Skeletal muscle tissue (tissue), 4 donors: Measurements from ENCODE around the gene PRSS53. TPM values are rescaled to one million over a fixed set of nuclear protein-coding genes. Genes with fewer than 3 reads are reported as not detected.

Source experiments
- H3K27ac ChIP-seq: one replicate; pipeline ENCODE4 v1.7.0; 2013; ENCODE audit warnings: mild to moderate bottlenecking, low read depth, low read length, inconsistent platforms
- H3K27me3 ChIP-seq, 3 donors: one replicate each; pipeline ENCODE4 v1.7.0; 2013; ENCODE audit warnings: low read length in 3 of 3; ENCODE audit not compliant: control insufficient read depth in 3 of 3, insufficient read depth in 3 of 3
- H3K36me3 ChIP-seq, 3 donors: one replicate each; pipeline ENCODE4 v1.7.0; 2013; ENCODE audit warnings: low read length in 3 of 3; ENCODE audit not compliant: control insufficient read depth in 3 of 3, insufficient read depth in 3 of 3
- H3K4me1 ChIP-seq, 3 donors: one replicate each; pipeline ENCODE4 v1.7.0; 2013; ENCODE audit warnings: low read length in 3 of 3, mild to moderate bottlenecking in 3 of 3; ENCODE audit not compliant: control insufficient read depth in 3 of 3, insufficient read depth in 3 of 3
- H3K4me3 ChIP-seq, 3 donors: one replicate each; pipeline ENCODE4 v1.7.0; 2013; ENCODE audit warnings: low read length in 3 of 3
- H3K9ac ChIP-seq, 3 donors: one replicate each; pipeline ENCODE4 v1.7.0; 2013; ENCODE audit warnings: low read length in 3 of 3, mild to moderate bottlenecking in 3 of 3, moderate library complexity in 2 of 3, low read depth in 1 of 3
- H3K9me3 ChIP-seq, 3 donors: one replicate each; pipeline ENCODE4 v1.7.0; 2013; ENCODE audit warnings: low read length in 3 of 3; ENCODE audit not compliant: control insufficient read depth in 3 of 3
- total RNA-seq: library from RNA; depleted of rRNA; stranded (reverse); fragments of >200 nt; gene quantifications from one replicate; pipeline ENCODE4 v1.2.3, GENCODE V29; 2014
- donor health status: Osteomylitis.

The PRSS53 gene
- total RNA-seq, 1 donor from 2014 or later, result 2.6 TPM

GRCh38 chr16:31131841-31132271 lies 43.1 kb upstream of the PRSS53 start:
- Histone ChIP-seq H3K9ac (no peak overlapping the region), H3K9me3 (no peaks in the 10 kb centered on the region), H3K36me3 (peaks cover 33 to 55% (median 46%) of the 10 kb centered on the region in 3 donors), H3K27ac (no peak overlapping the region), H3K27me3 (no peaks in the 10 kb centered on the region), H3K4me3 (no peak overlapping the region), H3K4me1 (peaks cover 29 to 38% (median 29%) of the 10 kb centered on the region in 3 donors)

GRCh38 chr16:31131416-31131815 lies 42.7 kb upstream of the PRSS53 start:
- Histone ChIP-seq H3K27ac (no peak overlapping the region), H3K36me3 (peaks cover 37 to 56% (median 48%) of the 10 kb centered on the region in 3 donors), H3K4me3 (no peak overlapping the region), H3K4me1 (peaks cover 32 to 41% (median 33%) of the 10 kb centered on the region in 3 donors), H3K9me3 (no peaks in the 10 kb centered on the region), H3K27me3 (no peaks in the 10 kb centered on the region), H3K9ac (no peak overlapping the region)

- H3K9me3 ChIP-seq, result no peaks in the 10 kb centered on the region
- H3K36me3 ChIP-seq, result peaks cover 41 to 56% (median 48%) of the 10 kb centered on the region in 3 donors
- H3K27ac ChIP-seq, result no peak overlapping the region
- no peaks in the 10 kb centered on the region for H3K27me3 ChIP-seq
- peaks cover 35 to 43% (median 35%) of the 10 kb centered on the region in 3 donors for H3K4me1 ChIP-seq
- no peak overlapping the region for H3K4me3 ChIP-seq
- no peak overlapping the region for H3K9ac ChIP-seq
These were observed 42.2 kb upstream of the PRSS53 start for GRCh38 chr16:31130899-31131298.

GRCh38 chr16:31130336-31130891 lies 41.7 kb upstream of the PRSS53 start:
- no peaks in the 10 kb centered on the region for H3K9me3 ChIP-seq
- H3K36me3 ChIP-seq, result peaks cover 45 to 56% (median 48%) of the 10 kb centered on the region in 3 donors
- H3K27me3 ChIP-seq, result no peaks in the 10 kb centered on the region
- H3K4me1 ChIP-seq, result peaks cover 35 to 43% (median 35%) of the 10 kb centered on the region in 3 donors
- H3K27ac ChIP-seq, result no peak overlapping the region
- H3K4me3 ChIP-seq, result no peak overlapping the region
- no peak overlapping the region for H3K9ac ChIP-seq

- Histone ChIP-seq H3K36me3 (peaks cover 45 to 60% (median 53%) of the 10 kb centered on the region in 3 donors), H3K27me3 (no peaks in the 10 kb centered on the region), H3K27ac (peak overlapping the region; percentile 74), H3K4me1 (peaks cover 35 to 39% (median 35%) of the 10 kb centered on the region in 3 donors), H3K9ac (peak overlapping the region; percentile 32 to 76 (median 70)), H3K9me3 (no peaks in the 10 kb centered on the region), H3K4me3 (peak overlapping the region in 1 of 3 donors; percentile 13)
These were observed 41.0 kb upstream of the PRSS53 start for GRCh38 chr16:31129568-31130335.

- Histone ChIP-seq H3K4me1 (peaks cover 33 to 37% (median 35%) of the 10 kb centered on the region in 3 donors), H3K9ac (peak overlapping the region; percentile 32 to 76 (median 70)), H3K9me3 (no peaks in the 10 kb centered on the region), H3K36me3 (peaks cover 48 to 62% (median 56%) of the 10 kb centered on the region in 3 donors), H3K27ac (peak overlapping the region; percentile 74), H3K4me3 (peak overlapping the region in 1 of 3 donors; percentile 13), H3K27me3 (no peaks in the 10 kb centered on the region)
These were observed 40.2 kb upstream of the PRSS53 start for GRCh38 chr16:31128711-31129567.

- Histone ChIP-seq H3K36me3 (peaks cover 51 to 62% (median 55%) of the 10 kb centered on the region in 3 donors), H3K9ac (peak overlapping the region; percentile 32 to 57 (median 51)), H3K9me3 (no peaks in the 10 kb centered on the region), H3K27me3 (no peaks in the 10 kb centered on the region), H3K4me3 (no peak overlapping the region), H3K4me1 (peaks cover 33 to 35% (median 34%) of the 10 kb centered on the region in 3 donors), H3K27ac (peak overlapping the region; percentile 74)
These were observed 38.4 kb upstream of the PRSS53 start for GRCh38 chr16:31127182-31127581.

GRCh38 chr16:31125844-31126243 lies 37.1 kb upstream of the PRSS53 start:
- H3K4me3 ChIP-seq, result no peak overlapping the region
- no peak overlapping the region for H3K27ac ChIP-seq
- no peaks in the 10 kb centered on the region for H3K27me3 ChIP-seq
- peak overlapping the region in 1 of 3 donors; percentile 36 for H3K9ac ChIP-seq
- no peaks in the 10 kb centered on the region for H3K9me3 ChIP-seq
- peaks cover 33 to 35% (median 34%) of the 10 kb centered on the region in 3 donors for H3K4me1 ChIP-seq
- H3K36me3 ChIP-seq, result peaks cover 49 to 60% (median 59%) of the 10 kb centered on the region in 3 donors

- no peaks in the 10 kb centered on the region for H3K9me3 ChIP-seq
- H3K27ac ChIP-seq, result no peak overlapping the region
- H3K4me1 ChIP-seq, result peaks cover 12 to 18% (median 14%) of the 10 kb centered on the region in 3 donors
- peak overlapping the region in 1 of 3 donors; percentile 68 for H3K9ac ChIP-seq
- peaks cover 31 to 42% (median 33%) of the 10 kb centered on the region in 3 donors for H3K36me3 ChIP-seq
- H3K4me3 ChIP-seq, result no peak overlapping the region
- H3K27me3 ChIP-seq, result no peaks in the 10 kb centered on the region
These were observed 31.4 kb upstream of the PRSS53 start for GRCh38 chr16:31120129-31120528.
